Measurements from ENCODE around the gene MAP2K5. TPM values are rescaled to one million over a fixed set of nuclear protein-coding genes. Genes with fewer than 3 reads are reported as not detected.

The MAP2K5 gene
- total and polyA plus RNA-seq, 2 experiments from 2014 or later: 12.4 to 13.7 TPM

GRCh38 chr15:67761343-67761742, 218.8 kb downstream of the MAP2K5 start:
- Histone ChIP-seq H3K27ac (no peak overlapping the region), H4K20me1 (ENCODE audit: insufficient read depth, poor library complexity, severe bottlenecking) (no peaks in the 10 kb centered on the region), H3K4me2 (peak overlapping the region; percentile 36), H3K79me2 (no peaks in the 10 kb centered on the region), H3K9me3 (ENCODE audit: low read depth) (no peaks in the 10 kb centered on the region), H3K27me3 (no peaks in the 10 kb centered on the region), H3K36me3 (replicated peaks; ENCODE audit: insufficient read depth, low read depth) (no peaks in the 10 kb centered on the region), H3K4me3 (no peak overlapping the region), H3K4me1 (ENCODE audit: insufficient read depth) (peaks cover 16% of the 10 kb centered on the region), H2AFZ (no peak overlapping the region), H3K9me2 (replicated peaks; ENCODE audit: insufficient read depth) (no peaks in the 10 kb centered on the region)
- 48% methylated on average over 4 of the region's 4 CpGs for WGBS (ENCODE audit: low lambda C conversion rate, missing lambda C conversion rate)
- DNase-seq (ENCODE audit: low spot score): no peak
- no peak for TF ChIP-seq EZH2phosphoT487 (IDR thresholded peaks at IDR 0.05; ENCODE audit: low read depth, severe bottlenecking, unreplicated experiment)
- TF ChIP-seq EZH2 (IDR thresholded peaks at IDR 0.05; ENCODE audit: borderline replicate concordance): no peak
- TF ChIP-seq CTCF (IDR thresholded peaks at IDR 0.05; ENCODE audit: poor library complexity): no peak

- TF ChIP-seq EZH2phosphoT487 (IDR thresholded peaks at IDR 0.05; ENCODE audit: low read depth, severe bottlenecking, unreplicated experiment) (no peak), CTCF (IDR thresholded peaks at IDR 0.05; ENCODE audit: poor library complexity) (no peak), EZH2 (IDR thresholded peaks at IDR 0.05; ENCODE audit: borderline replicate concordance) (no peak)
- Histone ChIP-seq H3K4me2 (peak overlapping the region; percentile 36), H3K4me1 (ENCODE audit: insufficient read depth) (peaks cover 16% of the 10 kb centered on the region), H3K9me2 (replicated peaks; ENCODE audit: insufficient read depth) (no peaks in the 10 kb centered on the region), H3K27me3 (no peaks in the 10 kb centered on the region), H3K27ac (peak overlapping the region; percentile 16), H3K79me2 (no peaks in the 10 kb centered on the region), H3K4me3 (no peak overlapping the region), H2AFZ (no peak overlapping the region), H3K36me3 (replicated peaks; ENCODE audit: insufficient read depth, low read depth) (no peaks in the 10 kb centered on the region), H4K20me1 (ENCODE audit: insufficient read depth, poor library complexity, severe bottlenecking) (no peaks in the 10 kb centered on the region), H3K9me3 (ENCODE audit: low read depth) (no peaks in the 10 kb centered on the region)
- WGBS (ENCODE audit: low lambda C conversion rate, missing lambda C conversion rate): 60% methylated on average over 7 of the region's 7 CpGs
- DNase-seq (ENCODE audit: low spot score): no peak
These were observed 220.3 kb downstream of the MAP2K5 start for GRCh38 chr15:67762610-67763368.

- peaks cover 13% of the 10 kb centered on the region for H3K4me1 ChIP-seq (ENCODE audit: insufficient read depth)
- H3K9me3 ChIP-seq (ENCODE audit: low read depth): no peaks in the 10 kb centered on the region
- H3K79me2 ChIP-seq: no peaks in the 10 kb centered on the region
- DNase-seq (ENCODE audit: low spot score): no peak
- WGBS (ENCODE audit: low lambda C conversion rate, missing lambda C conversion rate): 77% methylated on average over 2 of the region's 2 CpGs
- no peaks in the 10 kb centered on the region for H3K36me3 ChIP-seq (replicated peaks; ENCODE audit: insufficient read depth, low read depth)
- no peaks in the 10 kb centered on the region for H4K20me1 ChIP-seq (ENCODE audit: insufficient read depth, poor library complexity, severe bottlenecking)
- no peak overlapping the region for H3K4me3 ChIP-seq
- no peak for TF ChIP-seq EZH2 (IDR thresholded peaks at IDR 0.05; ENCODE audit: borderline replicate concordance)
- no peak for TF ChIP-seq CTCF (IDR thresholded peaks at IDR 0.05; ENCODE audit: poor library complexity)
- no peak for TF ChIP-seq EZH2phosphoT487 (IDR thresholded peaks at IDR 0.05; ENCODE audit: low read depth, severe bottlenecking, unreplicated experiment)
- H2AFZ ChIP-seq: no peak overlapping the region
- H3K27me3 ChIP-seq: no peaks in the 10 kb centered on the region
- H3K9me2 ChIP-seq (replicated peaks; ENCODE audit: insufficient read depth): no peaks in the 10 kb centered on the region
- H3K4me2 ChIP-seq: no peak overlapping the region
- no peak overlapping the region for H3K27ac ChIP-seq
These were observed 223.2 kb downstream of the MAP2K5 start for GRCh38 chr15:67765701-67766100.
